ENCODE results near the gene SND1.
"Not testable (repeated sequence)": the region's sequence is repeated elsewhere in the genome, so short reads cannot be mapped to it uniquely, and the experiment has no call there.

SND1 gene

GRCh38 chr7:127901895-127902703 is 250.1 kb downstream of the SND1 start:
- no peak overlapping the region for H3K4me3 ChIP-seq (ENCODE audit: low read depth, low read length)
- DNase-seq (ENCODE audit: low read depth): peak; percentile 58
- TF ChIP-seq CTCF (IDR thresholded peaks at IDR 0.05; ENCODE audit: insufficient read depth, low read depth, low read length, missing control alignments): no peak

- not testable (repeated sequence) for H3K4me3 ChIP-seq (ENCODE audit: low read depth, low read length); DNase-seq (ENCODE audit: low read depth)
Measured at GRCh38 chr7:127902753-127903152, 250.8 kb downstream of the SND1 start.

- DNase-seq (ENCODE audit: low read depth): no peak
- H3K4me3 ChIP-seq (ENCODE audit: low read depth, low read length): no peak overlapping the region
- TF ChIP-seq CTCF (IDR thresholded peaks at IDR 0.05; ENCODE audit: insufficient read depth, low read depth, low read length, missing control alignments): no peak
Measured at GRCh38 chr7:127903892-127904669, 252.1 kb downstream of the SND1 start.

- no peak overlapping the region for H3K4me3 ChIP-seq (ENCODE audit: low read depth, low read length)
- TF ChIP-seq CTCF (IDR thresholded peaks at IDR 0.05; ENCODE audit: insufficient read depth, low read depth, low read length, missing control alignments): no peak
- no peak for DNase-seq (ENCODE audit: low read depth)
Measured at GRCh38 chr7:127904670-127904985, 252.6 kb downstream of the SND1 start.

GRCh38 chr7:127905021-127905420 is 253.0 kb downstream of the SND1 start:
- DNase-seq (ENCODE audit: low read depth): no peak
- H3K4me3 ChIP-seq (ENCODE audit: low read depth, low read length): no peak overlapping the region
- no peak for TF ChIP-seq CTCF (IDR thresholded peaks at IDR 0.05; ENCODE audit: insufficient read depth, low read depth, low read length, missing control alignments)

GRCh38 chr7:127905491-127906330 is 253.7 kb downstream of the SND1 start:
- no peak for DNase-seq (ENCODE audit: low read depth)
- no peak for TF ChIP-seq CTCF (IDR thresholded peaks at IDR 0.05; ENCODE audit: insufficient read depth, low read depth, low read length, missing control alignments)
- no peak overlapping the region for H3K4me3 ChIP-seq (ENCODE audit: low read depth, low read length)
